Bronchial epithelial cell (primary cell): ENCODE measurements around the gene TSFM. TPM values are rescaled to one million over a fixed set of nuclear protein-coding genes. Genes with fewer than 3 reads are reported as not detected.
A peak's percentile ranks its signal among the peaks of the same experiment; 100 is the strongest.

Source experiments
- DNase-seq: peaks from one replicate; pipeline ENCODE4 v3.0.0-alpha.2; 2010; ENCODE audit warnings: low read depth
- FAIRE-seq: peaks from 2 replicates; lab custom pipeline; 2011; peaks lifted over from hg19 to GRCh38; lab: Jason Lieb, UNC
- H3K27me3 ChIP-seq: 2 replicates; pipeline ENCODE4 v1.5.1; 2011; ENCODE audit warnings: low read length; ENCODE audit not compliant: control insufficient read depth, insufficient read depth
- H3K36me3 ChIP-seq: 2 replicates; pipeline ENCODE4 v1.5.1; 2011; ENCODE audit warnings: low read length; ENCODE audit not compliant: control insufficient read depth, insufficient read depth
- H3K4me3 ChIP-seq: 2 replicates; pipeline ENCODE4 v1.5.1; 2011; ENCODE audit warnings: mild to moderate bottlenecking, low read depth, low read length, control low read depth
- CTCF ChIP-seq: IDR thresholded peaks from 2 replicates; pipeline ENCODE4 v1.5.1; 2011; ENCODE audit warnings: mild to moderate bottlenecking, moderate library complexity, low read length, control low read depth, inconsistent platforms; ENCODE audit not compliant: insufficient read depth, severe bottlenecking
- total RNA-seq: library from RNA; depleted of rRNA; stranded (reverse); fragments of >200 nt; gene quantifications from 2 replicates; pipeline ENCODE4 v1.2.1, GENCODE V29; 2014

TSFM gene
- total RNA-seq, 1 donor from 2014 or later = 17.9 TPM

- Histone ChIP-seq H3K27me3 (peaks cover 44% of the 10 kb centered on the region), H3K4me3 (no peak overlapping the region), H3K36me3 (no peaks in the 10 kb centered on the region)
- FAIRE-seq = no peak
- TF ChIP-seq CTCF = no peak
- no peak for DNase-seq
Observed at GRCh38 chr12:57736741-57737466, 45.7 kb upstream of the TSFM start.

- no peak for FAIRE-seq
- H3K4me3 ChIP-seq = no peak overlapping the region
- TF ChIP-seq CTCF = peak; percentile 40
- peaks cover 44% of the 10 kb centered on the region for H3K27me3 ChIP-seq
- no peaks in the 10 kb centered on the region for H3K36me3 ChIP-seq
- DNase-seq = no peak
Observed at GRCh38 chr12:57737467-57738460, 44.8 kb upstream of the TSFM start.

- FAIRE-seq (no peak), DNase-seq (no peak)
- no peak for TF ChIP-seq CTCF
- no peak within 1 kb of the TSS for H3K4me3 ChIP-seq
- H3K36me3 ChIP-seq = no peaks in the 10 kb centered on the region
- H3K27me3 ChIP-seq = peaks cover 42% of the 10 kb centered on the region
Observed at GRCh38 chr12:57738661-57739237, 43.8 kb upstream of the TSFM start, which contains the start of gene AGAP2. AGAP2 (minus strand) TSS chr12:57738742; CDS start chr12:57738246, 496 bp downstream.

- TF ChIP-seq CTCF = no peak
- FAIRE-seq (no peak), DNase-seq (no peak)
- Histone ChIP-seq H3K27me3 (peaks cover 41% of the 10 kb centered on the region), H3K36me3 (no peaks in the 10 kb centered on the region), H3K4me3 (no peak overlapping the region)
Observed at GRCh38 chr12:57739387-57739786, 43.2 kb upstream of the TSFM start.

GRCh38 chr12:57739914-57740538 lies 42.6 kb upstream of the TSFM start:
- no peak for FAIRE-seq
- H3K27me3 ChIP-seq = peaks cover 39% of the 10 kb centered on the region
- TF ChIP-seq CTCF = no peak

More at GRCh38 chr12:57739914-57740538, 42.6 kb upstream of the TSFM start:
- no peaks in the 10 kb centered on the region for H3K36me3 ChIP-seq
- DNase-seq = no peak
- no peak overlapping the region for H3K4me3 ChIP-seq
